ENCODE data around the gene RPL37A. TPM values are rescaled to one million over a fixed set of nuclear protein-coding genes. Genes with fewer than 3 reads are reported as not detected.
"Not testable (repeated sequence)": the region's sequence is repeated elsewhere in the genome, so short reads cannot be mapped to it uniquely, and the experiment has no call there.

Gene RPL37A
- total and polyA plus RNA-seq, 12 donors = 1,773 to 6,100 (median 2,062) TPM

- peak; percentile 53 to 86 (median 79) for TF ChIP-seq CTCF (IDR thresholded peaks at IDR 0.05)
- 46 to 48% methylated on average over 2 of the region's 2 CpGs for WGBS, 2 donors
- ATAC-seq = peak in 4 of 8 donors; percentile 27 to 45 (median 41)
- no peak overlapping the region for H3K27ac ChIP-seq
- H3K36me3 ChIP-seq = no peaks in the 10 kb centered on the region
- intact Hi-C loops (cut with DNase I) = loop anchor here in 6 of 10 donors (5.0 to 10.0 kb wide), 5 partner anchors 995 to 1240 kb away; no protein-coding TSS in a partner anchor
- no peaks in the 10 kb centered on the region for H3K27me3 ChIP-seq
- DNase-seq = no peak
- no peaks in the 10 kb centered on the region for H3K9me3 ChIP-seq
- H3K4me1 ChIP-seq = peaks cover 0 to 10% (median 5%) of the 10 kb centered on the region in 9 donors
- no peak overlapping the region for H3K4me3 ChIP-seq
Measured at GRCh38 chr2:216516730-216517350, 18.2 kb downstream of the RPL37A start.

GRCh38 chr2:216517447-216518225 is 19.0 kb downstream of the RPL37A start:
- Histone ChIP-seq H3K4me3 (no peak overlapping the region), H3K4me1 (peaks cover 0 to 10% (median 5%) of the 10 kb centered on the region in 9 donors), H3K9me3 (no peaks in the 10 kb centered on the region), H3K27me3 (no peaks in the 10 kb centered on the region), H3K27ac (no peak overlapping the region), H3K36me3 (no peaks in the 10 kb centered on the region)
- DNase-seq = no peak
- TF ChIP-seq CTCF (IDR thresholded peaks at IDR 0.05) = no peak
- intact Hi-C loops (cut with DNase I) = loop anchor here (1.0 to 10.0 kb wide), 8 partner anchors 147 to 1240 kb away; no protein-coding TSS in a partner anchor
- 86 to 91% methylated on average over 4 of the region's 4 CpGs for WGBS, 2 donors
- peak in 1 of 8 donors; percentile 12 for ATAC-seq

GRCh38 chr2:216518566-216519119 is 20.0 kb downstream of the RPL37A start:
- ATAC-seq = not testable (repeated sequence)

GRCh38 chr2:216519154-216519762 is 20.6 kb downstream of the RPL37A start:
- peak; percentile 69 to 91 (median 81) for TF ChIP-seq CTCF (IDR thresholded peaks at IDR 0.05)
- intact Hi-C loops (cut with DNase I) = loop anchor here (1.0 to 10.0 kb wide), 8 partner anchors 146 to 1238 kb away; no protein-coding TSS in a partner anchor
- WGBS, 2 donors = 59 to 63% methylated on average over 3 of the region's 3 CpGs
- peaks cover 0 to 3% (median 0%) of the 10 kb centered on the region in 11 donors for H3K9me3 ChIP-seq
- ATAC-seq (peak; percentile 63 to 89 (median 87)), DNase-seq (peak in 1 of 2 donors; percentile 86)
- H3K4me1 ChIP-seq = peaks cover 0 to 10% (median 5%) of the 10 kb centered on the region in 9 donors
- H3K36me3 ChIP-seq = no peaks in the 10 kb centered on the region
- no peak overlapping the region for H3K4me3 ChIP-seq
- no peak overlapping the region for H3K27ac ChIP-seq
- no peaks in the 10 kb centered on the region for H3K27me3 ChIP-seq

More at GRCh38 chr2:216518566-216519119, 20.0 kb downstream of the RPL37A start:
- not testable (repeated sequence) for H3K27me3 ChIP-seq, H3K9me3 ChIP-seq, H3K27ac ChIP-seq, H3K4me3 ChIP-seq, DNase-seq, H3K36me3 ChIP-seq
- intact Hi-C loops (cut with DNase I) = loop anchor here (1.0 to 10.0 kb wide), 8 partner anchors 146 to 1239 kb away; no protein-coding TSS in a partner anchor
- H3K4me1 ChIP-seq = peaks cover 0 to 10% (median 5%) of the 10 kb centered on the region in 9 donors
- WGBS, 2 donors = 87 to 89% methylated on average over 9 of the region's 9 CpGs

All from heart right ventricle (tissue), 16 donors.